ENCODE data around the gene GPS1.

GPS1 gene

DNA sequence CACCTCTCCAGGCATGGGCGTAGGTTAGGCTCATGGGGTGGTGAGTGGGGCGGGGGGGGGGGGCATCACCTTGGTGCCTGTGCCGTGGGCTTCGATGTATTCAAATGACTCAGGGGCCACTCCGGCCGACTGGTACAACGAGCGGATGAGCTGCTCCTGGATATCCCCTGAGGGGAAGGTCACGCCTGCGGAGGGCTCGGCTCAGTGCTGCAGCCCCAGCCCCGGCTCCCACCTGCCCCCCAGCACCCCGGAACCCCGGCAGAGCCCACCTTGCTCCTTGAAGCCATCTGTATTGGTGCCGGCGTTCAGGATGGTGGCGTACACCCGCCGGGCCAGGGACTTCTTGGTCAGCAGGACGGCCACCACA, 40.9 kb downstream of the GPS1 start:
- no peak for DNase-seq

- no peak for DNase-seq
Measured at GRCh38 chr17:82092995-82093751, 41.5 kb downstream of the GPS1 start.

DNA sequence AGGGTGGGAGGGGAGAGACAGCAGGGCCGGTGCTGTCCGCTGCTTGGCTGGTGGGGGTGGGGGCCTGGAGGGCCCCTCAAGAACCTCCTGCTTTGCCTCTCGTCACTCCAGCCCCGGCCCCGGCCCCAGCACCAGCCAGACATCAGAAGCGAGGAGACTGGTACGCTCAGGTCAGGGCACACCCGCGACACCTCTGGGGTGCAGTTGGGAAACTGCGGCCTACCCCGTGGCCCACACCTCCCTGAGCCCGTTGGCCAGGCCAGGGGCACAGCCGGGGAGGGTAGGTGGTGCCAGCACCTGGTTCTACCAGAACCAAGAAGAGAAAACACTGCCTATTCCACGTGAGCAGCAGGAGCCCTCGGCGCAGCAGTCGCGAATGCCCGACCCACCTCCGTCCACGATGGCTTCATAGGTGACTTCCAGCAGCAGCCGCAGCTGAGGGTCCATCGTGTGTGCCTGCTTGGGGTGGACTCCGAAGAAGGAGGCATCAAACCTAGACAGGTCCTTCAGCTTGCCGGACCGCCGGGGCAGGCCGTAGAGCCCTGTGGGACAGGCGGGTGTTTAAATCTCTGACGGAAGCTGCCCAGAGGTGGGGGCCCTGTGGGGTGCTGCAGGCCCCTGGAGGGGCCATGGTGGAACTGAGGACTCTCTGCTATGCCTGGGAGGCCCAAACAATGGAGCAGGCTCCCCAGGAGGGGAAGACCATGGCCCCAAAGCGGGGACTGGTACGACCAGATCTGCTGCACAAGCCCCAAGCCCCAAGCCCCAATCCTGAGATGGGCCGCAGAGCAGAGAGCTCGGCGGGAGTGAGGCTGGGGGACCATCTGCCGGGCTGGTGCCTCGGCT, 43.5 kb downstream of the GPS1 start:
- DNase-seq: no peak

DNA sequence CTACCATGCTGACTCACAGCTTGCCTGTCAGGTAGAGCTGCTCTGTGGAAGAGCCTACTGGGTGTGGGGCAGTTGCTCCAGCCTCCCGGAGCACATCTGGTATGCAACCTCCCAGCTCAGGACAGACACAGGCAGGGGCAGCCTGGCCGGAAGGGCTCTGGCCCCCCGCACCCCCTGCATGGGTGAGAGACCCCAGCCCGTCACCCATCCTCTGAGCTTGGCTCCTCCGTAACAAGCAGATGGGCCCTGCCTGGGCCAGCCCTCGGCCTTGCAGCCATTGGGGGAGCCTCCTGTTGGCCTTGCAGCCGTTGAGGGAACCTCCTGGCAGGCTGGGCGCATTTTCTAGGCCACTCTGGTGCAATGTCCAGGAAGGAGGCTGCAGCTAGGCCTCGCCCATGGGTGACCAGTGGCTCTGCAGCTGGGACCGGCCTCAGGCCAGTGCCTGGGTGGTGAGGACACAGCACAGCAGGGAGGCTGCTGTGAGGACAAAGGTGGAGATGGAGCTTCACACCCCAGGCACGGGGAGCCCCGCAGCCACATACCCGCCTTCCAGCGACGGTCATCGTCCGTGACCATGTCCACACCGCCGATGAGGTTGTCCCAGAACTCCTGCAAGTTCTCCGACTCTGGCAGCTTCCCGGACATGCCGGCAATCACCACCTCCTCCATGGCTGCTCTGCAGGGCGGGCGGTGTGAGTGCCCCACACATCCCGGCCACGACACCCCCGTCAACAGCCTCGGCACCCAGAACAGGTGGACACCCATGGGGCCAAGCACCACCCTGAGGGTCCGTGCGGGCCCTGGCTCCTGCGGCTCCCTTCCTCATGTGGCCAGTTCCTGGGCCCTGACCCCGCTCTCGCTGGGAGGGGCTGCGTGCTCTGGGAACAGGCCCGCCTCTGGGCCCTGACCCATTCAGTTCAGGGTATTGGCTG, 44.3 kb downstream of the GPS1 start:
- DNase-seq: no peak

- no peak for DNase-seq
Measured at GRCh38 chr17:82096709-82097183, 45.0 kb downstream of the GPS1 start.

- peak; percentile 33 for DNase-seq
Measured at GRCh38 chr17:82097184-82097918, 45.7 kb downstream of the GPS1 start.

- no peak for DNase-seq
Measured at GRCh38 chr17:82097919-82098168, 46.1 kb downstream of the GPS1 start.

- DNase-seq: peak; percentile 97
Measured at GRCh38 chr17:82098169-82098938, 46.7 kb downstream of the GPS1 start, which contains the start of gene FASN. TSS of gene FASN (minus strand) at chr17:82098236. CDS start at chr17:82096445, 1,791 bp downstream.

- DNase-seq: no peak
Measured at GRCh38 chr17:82098939-82099763, 47.5 kb downstream of the GPS1 start.

- DNase-seq: no peak
Measured at GRCh38 chr17:82100502-82101298, 49.0 kb downstream of the GPS1 start.

GRCh38 chr17:82101301-82101715, 49.6 kb downstream of the GPS1 start:
- no peak for DNase-seq

DNA sequence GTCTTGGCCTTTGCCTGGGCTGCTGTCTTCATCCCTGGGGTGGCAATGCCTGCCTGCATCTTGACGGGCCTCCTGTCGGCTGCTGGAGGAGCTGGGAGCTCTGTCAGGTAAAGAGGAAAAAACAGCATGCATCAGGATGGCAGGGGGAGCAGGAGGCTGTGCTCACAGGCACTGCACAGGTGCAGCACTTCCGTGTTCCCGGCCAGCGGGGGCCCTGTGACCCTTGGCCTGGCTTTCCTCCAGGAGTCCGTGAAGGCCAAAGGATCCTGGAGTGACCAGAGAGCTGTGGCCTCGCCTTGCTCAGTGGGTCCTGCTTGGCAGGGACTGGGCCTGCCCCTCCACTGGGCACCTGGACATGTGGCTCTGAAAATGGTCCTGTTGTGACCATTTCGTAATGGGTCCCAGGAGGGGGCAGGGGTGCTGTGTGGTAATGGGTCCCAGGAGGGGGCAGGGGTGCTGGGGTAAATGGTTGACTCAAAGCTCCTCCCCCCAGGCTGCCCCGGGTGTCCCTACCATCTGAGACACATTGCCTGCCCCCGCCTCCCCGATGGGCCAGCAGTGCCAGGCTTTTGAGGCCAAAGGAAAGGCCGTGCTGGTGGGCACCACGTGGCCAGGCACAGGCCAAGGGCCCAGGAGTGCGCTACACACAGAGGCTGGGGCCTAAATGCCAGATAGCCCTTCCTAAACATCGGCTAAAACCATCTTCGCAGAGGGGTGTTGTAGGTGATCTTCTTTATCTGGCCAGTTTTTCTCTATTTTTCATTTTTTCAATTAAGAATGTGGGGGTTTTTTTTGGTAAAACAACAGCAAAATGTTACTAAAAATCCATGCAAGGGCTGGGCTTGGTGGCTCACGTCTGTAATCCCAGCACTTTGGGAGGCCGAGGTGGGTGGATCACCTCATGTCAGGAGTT, 50.3 kb downstream of the GPS1 start:
- no peak for DNase-seq

- DNase-seq: no peak
Measured at GRCh38 chr17:82103553-82104451, 52.1 kb downstream of the GPS1 start.

DNA sequence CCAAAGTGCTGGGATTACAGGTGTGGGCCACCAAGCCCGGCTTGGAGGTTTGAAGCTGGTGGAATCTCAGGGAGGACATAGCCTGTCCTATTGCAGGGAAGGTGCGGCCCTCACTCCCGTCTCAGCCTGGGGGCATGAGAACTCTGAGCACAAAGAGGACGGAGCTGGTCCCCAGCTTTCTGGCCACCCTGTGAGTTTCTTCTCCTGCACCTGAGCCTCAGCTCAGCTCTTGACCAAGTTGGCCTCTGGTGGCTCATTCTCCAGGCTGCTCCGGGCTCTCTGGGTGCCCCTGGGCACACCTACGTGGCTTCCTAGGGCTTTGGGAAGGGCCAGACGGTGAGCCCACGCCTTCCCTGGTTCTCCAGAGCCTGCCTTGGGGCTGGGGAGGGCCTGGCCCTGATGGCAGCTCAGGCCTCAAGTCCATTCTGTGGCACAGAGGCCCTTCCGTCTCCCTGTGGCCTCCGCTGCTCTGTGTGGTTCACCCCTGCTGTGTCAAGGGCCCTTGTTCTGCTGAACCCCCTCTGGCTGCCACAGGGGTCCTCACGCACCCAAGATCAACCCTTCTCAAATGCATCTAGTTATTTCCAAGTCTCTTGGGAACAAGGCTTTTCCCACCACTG, 53.2 kb downstream of the GPS1 start:
- no peak for DNase-seq

GRCh38 chr17:82105417-82105881, 53.8 kb downstream of the GPS1 start:
- DNase-seq: no peak

- DNase-seq: peak; percentile 75
Measured at GRCh38 chr17:82105882-82106687, 54.4 kb downstream of the GPS1 start.
